Activated CD4-positive, alpha-beta T cell treated with anti-CD3 and anti-CD28 coated beads, Interleukin-2, amount 50 U/mL, for 24 hours (primary cell): ENCODE data around the gene THUMPD2.

Source experiments
- DNase-seq, 2 donors: peaks; one replicate each; pipeline ENCODE4 v3.0.0-alpha.2; 2020; ENCODE audit warnings: low read depth in 1 of 2, low spot score in 1 of 2

Gene THUMPD2

GRCh38 chr2:39719317-39719716, 59.7 kb downstream of the THUMPD2 start:
- no peak for DNase-seq

- DNase-seq = no peak
Observed at GRCh38 chr2:39718483-39718882, 60.6 kb downstream of the THUMPD2 start.

- no peak for DNase-seq
Observed at GRCh38 chr2:39717067-39717466, 62.0 kb downstream of the THUMPD2 start.

GRCh38 chr2:39715822-39716221, 63.2 kb downstream of the THUMPD2 start:
- DNase-seq = no peak

- no peak for DNase-seq
Observed at GRCh38 chr2:39715095-39715494, 64.0 kb downstream of the THUMPD2 start.

GRCh38 chr2:39712953-39713352, 66.1 kb downstream of the THUMPD2 start:
- no peak for DNase-seq

- no peak for DNase-seq
Observed at GRCh38 chr2:39710807-39711206, 68.3 kb downstream of the THUMPD2 start.

GRCh38 chr2:39708003-39708402, 71.1 kb downstream of the THUMPD2 start:
- no peak for DNase-seq

- no peak for DNase-seq
Observed at GRCh38 chr2:39706945-39707344, 72.1 kb downstream of the THUMPD2 start.

GRCh38 chr2:39706312-39706711, 72.7 kb downstream of the THUMPD2 start:
- DNase-seq = no peak

GRCh38 chr2:39705638-39706037, 73.4 kb downstream of the THUMPD2 start:
- DNase-seq = no peak

GRCh38 chr2:39704540-39704939, 74.5 kb downstream of the THUMPD2 start:
- no peak for DNase-seq

GRCh38 chr2:39703181-39703872, 75.7 kb downstream of the THUMPD2 start:
- DNase-seq = no peak

- DNase-seq = no peak
Observed at GRCh38 chr2:39701137-39701536, 77.9 kb downstream of the THUMPD2 start.

GRCh38 chr2:39697454-39697853, 81.6 kb downstream of the THUMPD2 start:
- DNase-seq = no peak

- no peak for DNase-seq
Observed at GRCh38 chr2:39696838-39697237, 82.2 kb downstream of the THUMPD2 start.

GRCh38 chr2:39696101-39696553, 82.9 kb downstream of the THUMPD2 start:
- DNase-seq = no peak

- DNase-seq = no peak
Observed at GRCh38 chr2:39693245-39693644, 85.8 kb downstream of the THUMPD2 start.

- DNase-seq = no peak
Observed at GRCh38 chr2:39689876-39690275, 89.2 kb downstream of the THUMPD2 start.

GRCh38 chr2:39689272-39689841, 89.7 kb downstream of the THUMPD2 start:
- no peak for DNase-seq

- DNase-seq = no peak
Observed at GRCh38 chr2:39688181-39688580, 90.9 kb downstream of the THUMPD2 start.

- no peak for DNase-seq
Observed at GRCh38 chr2:39686456-39686855, 92.6 kb downstream of the THUMPD2 start.
